AG04450 (cell line): Measurements from ENCODE around the gene MDM2. TPM values are rescaled to one million over a fixed set of nuclear protein-coding genes. Genes with fewer than 3 reads are reported as not detected.

ENCODE experiments used
- CTCF ChIA-PET: fragments of 300-600, 350-600 bp; formaldehyde crosslinking; extraction: SDS; loops from one replicate; lab custom pipeline; 2022; ENCODE audit warnings: antibody characterized with exemption, inconsistent platforms; lab: Charles Lee
- POLR2A ChIA-PET: fragments of 350-600 bp; formaldehyde crosslinking; extraction: SDS; loops from one replicate; lab custom pipeline; 2021; ENCODE audit warnings: antibody characterized with exemption, inconsistent platforms; lab: Yijun Ruan, JAX
- DNase-seq: peaks from one replicate; pipeline ENCODE4 v3.0.0-alpha.2; 2011; ENCODE audit warnings: low read depth, low spot score
- H3K27ac ChIP-seq: one replicate; pipeline ENCODE4 v1.5.1; 2012; ENCODE audit warnings: low read depth, low read length, control low read depth
- H3K27me3 ChIP-seq: one replicate; pipeline ENCODE4 v1.6.0; 2012; ENCODE audit warnings: low read length; ENCODE audit not compliant: control insufficient read depth, insufficient read depth
- H3K4me3 ChIP-seq: 2 replicates; pipeline ENCODE4 v1.5.1; 2011; ENCODE audit warnings: mild to moderate bottlenecking, low read depth, low read length, control low read depth
- H3K9me3 ChIP-seq: 2 replicates; pipeline ENCODE4 v1.5.1; 2012; ENCODE audit warnings: low read length; ENCODE audit not compliant: control insufficient read depth, insufficient read depth
- polyA plus RNA-seq: library from polyadenylated mRNA; depleted of rRNA; stranded (reverse); fragments of >200 nt; gene quantifications from 2 replicates; pipeline ENCODE4 v1.2.3, GENCODE V29; 2011
- TF ChIP-seq, protein P1 (sequence below): IDR thresholded peaks from 2 replicates; pipeline ENCODE4 v1.5.1; 2011; ENCODE audit warnings: low read depth, low read length, control low read depth, inconsistent platforms

The MDM2 gene
- polyA plus RNA-seq, 1 experiment, result 82.2 TPM

GRCh38 chr12:68821357-68822188 lies 13.6 kb downstream of the MDM2 start:
- Histone ChIP-seq H3K4me3 (no peak overlapping the region), H3K27ac (no peak overlapping the region), H3K9me3 (no peaks in the 10 kb centered on the region), H3K27me3 (no peaks in the 10 kb centered on the region)
- TF ChIP-seq, protein P1, sequence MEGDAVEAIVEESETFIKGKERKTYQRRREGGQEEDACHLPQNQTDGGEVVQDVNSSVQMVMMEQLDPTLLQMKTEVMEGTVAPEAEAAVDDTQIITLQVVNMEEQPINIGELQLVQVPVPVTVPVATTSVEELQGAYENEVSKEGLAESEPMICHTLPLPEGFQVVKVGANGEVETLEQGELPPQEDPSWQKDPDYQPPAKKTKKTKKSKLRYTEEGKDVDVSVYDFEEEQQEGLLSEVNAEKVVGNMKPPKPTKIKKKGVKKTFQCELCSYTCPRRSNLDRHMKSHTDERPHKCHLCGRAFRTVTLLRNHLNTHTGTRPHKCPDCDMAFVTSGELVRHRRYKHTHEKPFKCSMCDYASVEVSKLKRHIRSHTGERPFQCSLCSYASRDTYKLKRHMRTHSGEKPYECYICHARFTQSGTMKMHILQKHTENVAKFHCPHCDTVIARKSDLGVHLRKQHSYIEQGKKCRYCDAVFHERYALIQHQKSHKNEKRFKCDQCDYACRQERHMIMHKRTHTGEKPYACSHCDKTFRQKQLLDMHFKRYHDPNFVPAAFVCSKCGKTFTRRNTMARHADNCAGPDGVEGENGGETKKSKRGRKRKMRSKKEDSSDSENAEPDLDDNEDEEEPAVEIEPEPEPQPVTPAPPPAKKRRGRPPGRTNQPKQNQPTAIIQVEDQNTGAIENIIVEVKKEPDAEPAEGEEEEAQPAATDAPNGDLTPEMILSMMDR, result no peak
- ChIA-PET CTCF (interaction anchor here (0.6 to 11.1 kb wide), 3 partner anchors 8 to 818 kb away, joined by 3 to 110 read pairs (median 3); no protein-coding TSS in a partner anchor), POLR2A (interaction anchor here (0.9 kb wide), 1 partner anchor 10 kb away, joined by 3 read pairs; no protein-coding TSS in a partner anchor)
- DNase-seq, result no peak

DNA sequence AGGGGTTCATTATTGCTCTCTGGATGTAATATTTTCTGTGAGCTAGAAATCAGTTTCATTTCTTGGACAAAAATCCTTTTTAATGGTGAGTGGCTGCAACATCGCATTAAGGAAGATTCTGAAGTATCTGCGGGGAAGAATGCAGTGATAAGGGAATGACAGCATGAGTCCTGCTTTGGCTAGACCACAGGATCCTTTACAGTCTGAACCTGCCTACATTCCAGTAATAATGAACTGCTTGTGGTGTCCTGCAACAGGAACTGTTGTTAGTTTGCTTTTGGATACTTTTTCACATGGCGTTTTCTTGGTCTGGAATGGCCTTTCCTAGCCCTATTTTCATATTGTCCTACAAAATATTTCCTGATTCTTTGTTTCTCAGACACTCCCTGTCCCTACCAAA lies 15.7 kb downstream of the MDM2 start:
- ChIA-PET CTCF (no interaction called here), POLR2A (no interaction called here)
- Histone ChIP-seq H3K27me3 (no peaks in the 10 kb centered on the region), H3K27ac (no peak overlapping the region), H3K4me3 (no peak overlapping the region), H3K9me3 (no peaks in the 10 kb centered on the region)
- TF ChIP-seq, protein P1, result no peak
- DNase-seq, result no peak

DNA sequence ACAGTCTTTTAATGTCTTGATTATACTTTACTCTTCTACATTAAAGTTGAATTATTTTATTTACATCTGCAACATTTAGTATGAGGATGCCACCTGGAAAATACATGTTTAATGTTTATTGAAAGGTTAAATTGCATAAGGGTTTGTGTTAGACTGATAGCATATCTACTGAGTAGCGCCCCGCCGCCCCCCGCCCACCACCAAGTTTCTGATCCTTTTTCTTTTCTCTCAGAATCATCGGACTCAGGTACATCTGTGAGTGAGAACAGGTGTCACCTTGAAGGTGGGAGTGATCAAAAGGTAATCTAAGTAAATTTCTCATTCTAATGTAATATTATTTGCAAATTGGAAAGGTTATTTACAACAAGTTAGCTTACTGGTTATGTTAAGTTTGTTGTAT lies 16.2 kb downstream of the MDM2 start:
- ChIA-PET CTCF (no interaction called here), POLR2A (interaction anchor here (0.5 kb wide), 1 partner anchor 14 kb away, joined by 10 read pairs; no protein-coding TSS in a partner anchor)
- TF ChIP-seq, protein P1, result no peak
- H3K9me3 ChIP-seq, result no peaks in the 10 kb centered on the region
- no peak overlapping the region for H3K27ac ChIP-seq
- H3K27me3 ChIP-seq, result no peaks in the 10 kb centered on the region
- DNase-seq, result no peak
- no peak overlapping the region for H3K4me3 ChIP-seq

DNA sequence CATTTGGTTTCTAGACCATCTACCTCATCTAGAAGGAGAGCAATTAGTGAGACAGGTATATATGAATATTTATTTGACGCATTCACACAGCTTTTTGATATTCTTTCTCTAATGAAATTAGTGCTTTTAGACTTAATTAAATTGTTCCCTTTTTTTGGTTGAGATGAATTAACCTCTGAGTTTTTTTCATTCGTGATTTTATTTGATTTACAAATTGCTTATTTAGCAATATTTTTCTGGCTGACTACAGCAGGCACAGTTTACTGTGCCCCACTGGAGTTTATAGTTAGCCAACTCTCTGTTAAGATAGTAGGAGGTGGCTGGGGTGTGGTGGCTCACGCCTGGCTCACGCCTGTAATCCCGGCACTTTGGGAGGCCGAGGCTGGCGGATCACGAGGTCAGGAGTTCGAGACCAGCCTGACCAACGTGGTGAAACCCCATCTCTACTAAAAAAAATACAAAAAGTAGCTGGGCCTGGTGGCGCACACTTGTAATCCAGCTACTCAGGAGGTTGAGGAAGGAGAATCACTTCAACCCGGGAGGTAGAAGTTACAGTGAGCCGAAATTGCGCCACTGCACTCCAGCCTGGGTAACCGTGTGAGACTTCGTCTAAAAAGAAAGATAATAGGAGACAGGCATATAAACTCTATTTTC lies 16.7 kb downstream of the MDM2 start:
- CTCF ChIA-PET, result no interaction called here
- no peak for DNase-seq
- POLR2A ChIA-PET, result interaction anchor here (0.5 kb wide), 1 partner anchor 14 kb away, joined by 10 read pairs; no protein-coding TSS in a partner anchor

More for the DNA sequence above, 16.7 kb downstream of the MDM2 start:
- Histone ChIP-seq H3K9me3 (no peaks in the 10 kb centered on the region), H3K27me3 (no peaks in the 10 kb centered on the region), H3K4me3 (no peak overlapping the region), H3K27ac (no peak overlapping the region)
- TF ChIP-seq, protein P1, result no peak
